ENCODE results near the gene MMP17.

The MMP17 gene

DNA sequence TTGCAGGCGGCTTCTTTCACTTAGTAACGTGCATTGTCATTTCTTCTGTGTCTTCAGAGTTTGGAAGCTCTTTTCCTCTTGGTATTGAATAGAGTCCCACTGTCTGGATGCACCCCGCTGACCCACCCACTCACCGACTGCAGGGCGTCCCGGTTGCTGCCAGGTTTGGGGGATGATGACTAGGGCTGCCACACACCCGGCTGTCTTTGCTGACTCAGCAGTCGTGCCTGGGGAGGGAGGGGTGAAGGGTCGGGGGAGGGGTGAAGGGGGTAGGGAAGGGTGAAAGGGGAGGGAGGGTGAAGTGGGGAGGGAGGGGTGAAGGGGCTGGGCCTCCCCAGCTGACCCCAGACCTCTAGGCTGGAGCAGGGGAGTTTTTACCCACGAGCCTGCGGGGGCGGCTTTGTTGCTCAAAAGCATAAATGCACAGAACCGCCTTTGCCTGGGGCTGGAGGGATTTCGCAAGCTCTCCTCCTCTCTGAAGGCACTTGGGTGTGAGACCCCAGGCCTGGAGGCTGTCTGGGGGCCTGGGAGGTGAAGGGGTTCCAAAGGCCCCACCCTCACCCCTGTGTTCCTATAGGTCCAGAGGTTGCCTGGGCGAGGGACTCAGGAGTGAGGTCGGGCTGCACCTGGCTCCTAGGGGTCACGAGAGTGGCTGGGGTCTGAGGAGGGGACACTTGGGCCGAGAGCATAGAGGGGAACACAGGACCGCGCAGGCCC is 35.0 kb downstream of the MMP17 start:
- Histone ChIP-seq H3K4me1 (ENCODE audit: control insufficient read depth, insufficient read depth, low read length) (no peaks in the 10 kb centered on the region), H3K36me3 (ENCODE audit: control insufficient read depth in 2 of 2, insufficient read depth in 1 of 2, low read length in 2 of 2) (no peaks in the 10 kb centered on the region), H3K27ac (ENCODE audit: extremely low read depth, low read depth, low read length) (no peak overlapping the region), H3K9me3 (ENCODE audit: control insufficient read depth, insufficient read depth, low read depth, low read length) (no peaks in the 10 kb centered on the region), H3K4me3 (ENCODE audit: low read depth, low read length) (no peak overlapping the region)
- no peak for TF ChIP-seq ZFP69B (tag by site-specific recombination; IDR thresholded peaks at IDR 0.05)
- TF ChIP-seq EGR2 (tag by site-specific recombination; IDR thresholded peaks at IDR 0.05; ENCODE audit: low read depth): peak; percentile 41; the same call in 1 of the 2 replicates
- no peak for TF ChIP-seq FEZF1 (tag by site-specific recombination; IDR thresholded peaks at IDR 0.05)
- TF ChIP-seq ZSCAN23 (tag by site-specific recombination; IDR thresholded peaks at IDR 0.05): no peak
- no peak for TF ChIP-seq ZEB2 (tag by site-specific recombination; IDR thresholded peaks at IDR 0.05)
- TF ChIP-seq ZNF518A (tag by site-specific recombination; conservative IDR thresholded peaks at IDR 0.05; ENCODE audit: low read depth): no peak
- TF ChIP-seq ZNF837 (tag by site-specific recombination; IDR thresholded peaks at IDR 0.05): no peak
- TF ChIP-seq ZNF561 (tag by site-specific recombination; IDR thresholded peaks at IDR 0.05; ENCODE audit: borderline replicate concordance): no peak
- TF ChIP-seq ZNF133 (tag by site-specific recombination; IDR thresholded peaks at IDR 0.05): no peak
- no peak for TF ChIP-seq ZNF433 (tag by site-specific recombination; IDR thresholded peaks at IDR 0.05; ENCODE audit: low read depth)
- 0 out of 2 replicates have a peak, but pooled peaks have one; percentile 16 for TF ChIP-seq PATZ1 (tag by site-specific recombination; IDR thresholded peaks at IDR 0.05)
- TF ChIP-seq, protein P1, sequence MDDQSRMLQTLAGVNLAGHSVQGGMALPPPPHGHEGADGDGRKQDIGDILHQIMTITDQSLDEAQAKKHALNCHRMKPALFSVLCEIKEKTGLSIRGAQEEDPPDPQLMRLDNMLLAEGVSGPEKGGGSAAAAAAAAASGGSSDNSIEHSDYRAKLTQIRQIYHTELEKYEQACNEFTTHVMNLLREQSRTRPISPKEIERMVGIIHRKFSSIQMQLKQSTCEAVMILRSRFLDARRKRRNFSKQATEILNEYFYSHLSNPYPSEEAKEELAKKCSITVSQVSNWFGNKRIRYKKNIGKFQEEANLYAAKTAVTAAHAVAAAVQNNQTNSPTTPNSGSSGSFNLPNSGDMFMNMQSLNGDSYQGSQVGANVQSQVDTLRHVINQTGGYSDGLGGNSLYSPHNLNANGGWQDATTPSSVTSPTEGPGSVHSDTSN (CRISPR knock-in tag; IDR thresholded peaks at IDR 0.05): no peak
- TF ChIP-seq, protein P2, sequence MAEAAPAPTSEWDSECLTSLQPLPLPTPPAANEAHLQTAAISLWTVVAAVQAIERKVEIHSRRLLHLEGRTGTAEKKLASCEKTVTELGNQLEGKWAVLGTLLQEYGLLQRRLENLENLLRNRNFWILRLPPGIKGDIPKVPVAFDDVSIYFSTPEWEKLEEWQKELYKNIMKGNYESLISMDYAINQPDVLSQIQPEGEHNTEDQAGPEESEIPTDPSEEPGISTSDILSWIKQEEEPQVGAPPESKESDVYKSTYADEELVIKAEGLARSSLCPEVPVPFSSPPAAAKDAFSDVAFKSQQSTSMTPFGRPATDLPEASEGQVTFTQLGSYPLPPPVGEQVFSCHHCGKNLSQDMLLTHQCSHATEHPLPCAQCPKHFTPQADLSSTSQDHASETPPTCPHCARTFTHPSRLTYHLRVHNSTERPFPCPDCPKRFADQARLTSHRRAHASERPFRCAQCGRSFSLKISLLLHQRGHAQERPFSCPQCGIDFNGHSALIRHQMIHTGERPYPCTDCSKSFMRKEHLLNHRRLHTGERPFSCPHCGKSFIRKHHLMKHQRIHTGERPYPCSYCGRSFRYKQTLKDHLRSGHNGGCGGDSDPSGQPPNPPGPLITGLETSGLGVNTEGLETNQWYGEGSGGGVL (tag by site-specific recombination; IDR thresholded peaks at IDR 0.05): 0 out of 2 replicates have a peak, but pooled peaks have one; percentile 37
- no peak for TF ChIP-seq TRIM28 (IDR thresholded peaks at IDR 0.05; ENCODE audit: borderline replicate concordance, low read length)
- TF ChIP-seq ZNF214 (tag by site-specific recombination; IDR thresholded peaks at IDR 0.05; ENCODE audit: borderline replicate concordance): no peak
- peak; percentile 69; the same call in 1 of the 2 replicates for TF ChIP-seq ZIC2 (tag by site-specific recombination; IDR thresholded peaks at IDR 0.05)
- 0 out of 2 replicates have a peak, but pooled peaks have one; percentile 34 for TF ChIP-seq KLF17 (tag by site-specific recombination; IDR thresholded peaks at IDR 0.05)
- no peak for TF ChIP-seq ZNF558 (tag by site-specific recombination; IDR thresholded peaks at IDR 0.05)
- TF ChIP-seq ZNF221 (tag by site-specific recombination; IDR thresholded peaks at IDR 0.05; ENCODE audit: borderline replicate concordance): no peak
- peak; percentile 62 for TF ChIP-seq ZFHX2 (tag by site-specific recombination; conservative IDR thresholded peaks at IDR 0.05)
- POLR2A ChIA-PET: no interaction called here
- CTCF ChIA-PET: interaction anchor here (0.7 kb wide), 1 partner anchor 27 kb away, joined by 4 read pairs; no protein-coding TSS in a partner anchor
